ENCODE measurements around the gene GNG12.

GRCh38 chr1:67741121-67741520 is 92.1 kb downstream of the GNG12 start:
- no peak for TF ChIP-seq POLR2A (IDR thresholded peaks at IDR 0.05; ENCODE audit: low read depth, low read length)
- TF ChIP-seq POLR2AphosphoS5 (IDR thresholded peaks at IDR 0.05; ENCODE audit: low read depth, low read length), result no peak
